ENCODE measurements around the gene STK32C. TPM values are rescaled to one million over a fixed set of nuclear protein-coding genes. Genes with fewer than 3 reads are reported as not detected.
"Not testable (repeated sequence)": the region's sequence is repeated elsewhere in the genome, so short reads cannot be mapped to it uniquely, and the experiment has no call there.

The STK32C gene
- total RNA-seq, 6 experiments from 2014 or later: 1.6 to 3.5 (median 2.1) TPM

DNA sequence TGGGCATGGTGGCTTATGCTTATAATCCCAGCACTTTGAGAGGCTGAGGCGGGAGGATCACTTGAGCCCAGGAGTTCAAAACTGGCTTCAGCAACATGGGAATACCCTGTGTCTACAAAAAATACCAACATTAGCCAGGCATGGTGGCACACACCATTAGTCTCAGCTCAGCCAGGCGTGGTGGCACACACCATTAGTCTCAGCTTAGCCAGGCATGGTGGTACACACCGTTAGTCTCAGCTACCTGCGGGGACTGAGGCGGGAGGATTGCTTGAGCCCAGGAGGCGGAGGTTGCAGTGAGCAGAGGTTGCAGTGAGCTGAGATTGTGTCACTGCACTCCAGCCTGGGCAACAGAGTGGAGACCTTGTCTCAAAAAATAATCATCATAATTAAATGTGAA, 33.3 kb upstream of the STK32C start:
- WGBS (ENCODE audit: insufficient coverage, low coverage, low lambda C conversion rate, missing lambda C conversion rate): 90% methylated on average over 2 of the region's 6 CpGs
- intact Hi-C loops (cut with DNase I): no loop called here
- ATAC-seq (no peak), DNase-seq (no peak)
- no peak overlapping the region for H3K27ac ChIP-seq
- no peaks in the 10 kb centered on the region for H3K36me3 ChIP-seq
- peaks cover 0 to 8% (median 4%) of the 10 kb centered on the region in 4 donors for H3K4me1 ChIP-seq
- H3K4me3 ChIP-seq: no peak overlapping the region
- H3K9me3 ChIP-seq: no peaks in the 10 kb centered on the region
- H3K27me3 ChIP-seq: no peaks in the 10 kb centered on the region
- TF ChIP-seq, protein P1, sequence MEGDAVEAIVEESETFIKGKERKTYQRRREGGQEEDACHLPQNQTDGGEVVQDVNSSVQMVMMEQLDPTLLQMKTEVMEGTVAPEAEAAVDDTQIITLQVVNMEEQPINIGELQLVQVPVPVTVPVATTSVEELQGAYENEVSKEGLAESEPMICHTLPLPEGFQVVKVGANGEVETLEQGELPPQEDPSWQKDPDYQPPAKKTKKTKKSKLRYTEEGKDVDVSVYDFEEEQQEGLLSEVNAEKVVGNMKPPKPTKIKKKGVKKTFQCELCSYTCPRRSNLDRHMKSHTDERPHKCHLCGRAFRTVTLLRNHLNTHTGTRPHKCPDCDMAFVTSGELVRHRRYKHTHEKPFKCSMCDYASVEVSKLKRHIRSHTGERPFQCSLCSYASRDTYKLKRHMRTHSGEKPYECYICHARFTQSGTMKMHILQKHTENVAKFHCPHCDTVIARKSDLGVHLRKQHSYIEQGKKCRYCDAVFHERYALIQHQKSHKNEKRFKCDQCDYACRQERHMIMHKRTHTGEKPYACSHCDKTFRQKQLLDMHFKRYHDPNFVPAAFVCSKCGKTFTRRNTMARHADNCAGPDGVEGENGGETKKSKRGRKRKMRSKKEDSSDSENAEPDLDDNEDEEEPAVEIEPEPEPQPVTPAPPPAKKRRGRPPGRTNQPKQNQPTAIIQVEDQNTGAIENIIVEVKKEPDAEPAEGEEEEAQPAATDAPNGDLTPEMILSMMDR (IDR thresholded peaks at IDR 0.05): no peak
- no peak for TF ChIP-seq POLR2A (IDR thresholded peaks at IDR 0.05)

DNA sequence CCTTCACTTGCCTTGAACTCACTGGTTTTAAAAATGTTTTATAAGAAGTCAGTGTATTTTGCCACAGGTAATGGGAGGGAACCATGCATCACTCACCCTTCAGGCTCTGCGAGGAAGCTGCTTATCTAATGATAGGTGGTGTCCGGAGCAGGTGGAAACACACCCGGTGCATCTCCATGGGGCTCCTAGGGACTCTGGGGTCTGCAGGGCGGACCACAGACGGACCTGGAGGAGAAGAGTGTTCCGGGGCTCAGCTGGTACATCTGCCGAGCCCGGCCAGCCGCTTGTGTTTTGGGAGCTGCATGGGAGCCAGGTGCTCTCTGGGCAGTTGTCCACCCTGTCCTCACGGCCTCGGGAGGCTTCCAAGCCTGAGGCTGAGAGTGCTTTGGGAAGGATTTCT, 31.5 kb upstream of the STK32C start:
- intact Hi-C loops (cut with DNase I): loop anchor here in 1 of 2 donors (10.0 kb wide), 1 partner anchor 56 kb away; the partner anchor contains the start of gene PWWP2B
- Histone ChIP-seq H3K4me1 (no peaks in the 10 kb centered on the region), H3K27ac (no peak overlapping the region), H3K36me3 (no peaks in the 10 kb centered on the region), H3K27me3 (no peaks in the 10 kb centered on the region), H3K9me3 (no peaks in the 10 kb centered on the region), H3K4me3 (no peak overlapping the region)
- DNase-seq (no peak), ATAC-seq (no peak)
- WGBS (ENCODE audit: insufficient coverage, low coverage, low lambda C conversion rate, missing lambda C conversion rate): no CpG with 5 or more reads among the region's 11 CpGs
- TF ChIP-seq, protein P1 (IDR thresholded peaks at IDR 0.05): no peak
- no peak for TF ChIP-seq POLR2A (IDR thresholded peaks at IDR 0.05)

DNA sequence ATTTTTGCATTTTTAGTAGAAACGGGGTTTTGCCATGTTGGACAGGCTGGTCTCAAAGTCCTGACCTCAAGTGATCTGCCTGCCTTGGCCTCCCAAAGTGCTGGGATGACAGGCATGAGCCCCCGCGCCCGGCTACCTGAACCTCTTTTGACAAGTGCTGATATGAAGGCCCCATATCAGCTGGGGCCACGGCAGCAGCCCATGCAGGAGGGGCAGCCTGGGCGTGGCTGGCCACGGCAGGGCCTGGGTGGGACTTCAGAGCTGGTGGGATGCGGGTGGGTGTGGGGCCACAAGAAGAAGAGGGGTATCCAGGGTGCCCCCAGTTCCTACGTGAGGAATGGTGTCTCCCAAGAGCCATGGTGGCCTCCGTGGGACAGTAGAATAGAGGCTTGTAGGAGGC, 31.1 kb upstream of the STK32C start:
- intact Hi-C loops (cut with DNase I): loop anchor here in 1 of 2 donors (10.0 kb wide), 1 partner anchor 56 kb away; the partner anchor contains the start of gene PWWP2B
- H3K9me3 ChIP-seq: no peaks in the 10 kb centered on the region
- ATAC-seq: no peak
- no peak for TF ChIP-seq POLR2A (IDR thresholded peaks at IDR 0.05)
- TF ChIP-seq, protein P1 (IDR thresholded peaks at IDR 0.05): no peak
- no peak for DNase-seq
- H3K4me1 ChIP-seq: no peaks in the 10 kb centered on the region
- H3K27ac ChIP-seq: no peak overlapping the region
- no peaks in the 10 kb centered on the region for H3K27me3 ChIP-seq
- no peak overlapping the region for H3K4me3 ChIP-seq
- H3K36me3 ChIP-seq: no peaks in the 10 kb centered on the region
- WGBS (ENCODE audit: insufficient coverage, low coverage, low lambda C conversion rate, missing lambda C conversion rate): no CpG with 5 or more reads among the region's 10 CpGs

GRCh38 chr10:132337854-132338253, 30.1 kb upstream of the STK32C start:
- not testable (repeated sequence) for H3K9me3 ChIP-seq, H3K27me3 ChIP-seq, ATAC-seq, H3K27ac ChIP-seq, H3K4me1 ChIP-seq, DNase-seq, H3K36me3 ChIP-seq
- 50% methylated on average over 1 of the region's 7 CpGs for WGBS (ENCODE audit: insufficient coverage, low coverage, low lambda C conversion rate, missing lambda C conversion rate)
- intact Hi-C loops (cut with DNase I): loop anchor here in 1 of 2 donors (10.0 kb wide), 1 partner anchor 57 kb away; the partner anchor contains the start of gene PWWP2B
- peak overlapping the region in 1 of 3 donors; percentile 39 for H3K4me3 ChIP-seq

DNA sequence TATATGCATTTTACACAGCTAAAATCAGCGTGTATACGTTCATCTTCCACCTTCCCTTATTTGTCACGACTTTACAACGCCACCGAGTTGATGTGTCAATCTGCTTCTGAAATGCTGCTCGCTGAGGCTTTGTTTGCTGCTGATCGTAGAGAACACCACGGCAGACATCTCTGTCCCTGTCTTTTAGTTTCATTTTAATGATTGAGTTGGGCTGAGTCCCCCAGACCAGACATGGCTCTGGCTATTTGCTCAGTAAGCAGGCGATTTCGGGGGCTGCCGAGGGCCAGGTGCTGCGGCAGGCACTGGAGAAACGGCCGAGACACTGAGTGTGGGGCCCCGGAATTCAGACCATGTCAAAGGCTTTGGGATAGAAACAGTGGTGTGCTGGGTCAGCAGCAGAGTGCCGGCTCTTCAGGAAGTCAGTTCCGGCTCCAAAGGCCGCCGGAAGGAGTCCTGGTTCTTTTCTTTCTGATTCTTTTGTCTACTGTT, 29.2 kb upstream of the STK32C start:
- Histone ChIP-seq H3K4me3 (peak overlapping the region; percentile 37 to 55 (median 39)), H3K27me3 (no peaks in the 10 kb centered on the region), H3K9me3 (no peaks in the 10 kb centered on the region), H3K27ac (peak overlapping the region in 2 of 3 donors; percentile 67 to 68), H3K4me1 (no peaks in the 10 kb centered on the region), H3K36me3 (no peaks in the 10 kb centered on the region)
- DNase-seq (no peak), ATAC-seq (peak; percentile 56 to 65 (median 62))
- intact Hi-C loops (cut with DNase I): loop anchor here in 1 of 2 donors (10.0 kb wide), 1 partner anchor 58 kb away; the partner anchor contains the start of gene PWWP2B
- 21% methylated on average over 16 of the region's 19 CpGs for WGBS (ENCODE audit: insufficient coverage, low coverage, low lambda C conversion rate, missing lambda C conversion rate)
- TF ChIP-seq, protein P1 (IDR thresholded peaks at IDR 0.05): no peak
- TF ChIP-seq POLR2A (IDR thresholded peaks at IDR 0.05): peak; percentile 17

All from right lobe of liver (tissue), 6 donors.